AG09309 (cell line): ENCODE data around the gene CLEC16A.
"Not testable (repeated sequence)": the region's sequence is repeated elsewhere in the genome, so short reads cannot be mapped to it uniquely, and the experiment has no call there.

Experiments used
- DNase-seq: peaks from one replicate; pipeline ENCODE4 v3.0.0-alpha.2; 2010; ENCODE audit warnings: low read depth
- H3K4me3 ChIP-seq: 2 replicates; pipeline ENCODE4 v1.5.1; 2011; ENCODE audit warnings: mild to moderate bottlenecking, low read depth, low read length, moderate library complexity; ENCODE audit not compliant: control insufficient read depth
- TF ChIP-seq, protein P1 (sequence below): IDR thresholded peaks from 2 replicates; pipeline ENCODE4 v1.5.1; 2011; ENCODE audit warnings: mild to moderate bottlenecking, low read depth, low read length, inconsistent platforms; ENCODE audit not compliant: insufficient read depth, control insufficient read depth; ENCODE audit errors: missing control alignments

The CLEC16A gene

DNA sequence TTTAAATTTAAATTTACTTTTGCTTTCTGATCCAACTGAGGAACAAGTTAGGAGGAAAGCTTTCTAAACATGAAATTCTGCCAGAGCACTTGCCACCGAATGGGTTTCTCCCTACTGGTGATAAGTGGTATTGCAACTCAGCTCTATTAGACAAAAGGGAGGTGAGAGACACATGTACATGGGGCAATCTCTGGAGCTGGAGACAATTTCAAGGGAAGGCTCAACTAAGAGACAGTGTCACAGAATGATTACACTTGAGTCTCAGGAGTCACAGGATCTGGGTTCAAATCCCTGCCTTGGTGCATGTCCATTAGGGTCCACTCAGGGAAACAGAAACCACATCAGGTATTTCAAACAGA lies 274.2 kb downstream of the CLEC16A start:
- DNase-seq, result no peak
- no peak overlapping the region for H3K4me3 ChIP-seq
- TF ChIP-seq, protein P1, sequence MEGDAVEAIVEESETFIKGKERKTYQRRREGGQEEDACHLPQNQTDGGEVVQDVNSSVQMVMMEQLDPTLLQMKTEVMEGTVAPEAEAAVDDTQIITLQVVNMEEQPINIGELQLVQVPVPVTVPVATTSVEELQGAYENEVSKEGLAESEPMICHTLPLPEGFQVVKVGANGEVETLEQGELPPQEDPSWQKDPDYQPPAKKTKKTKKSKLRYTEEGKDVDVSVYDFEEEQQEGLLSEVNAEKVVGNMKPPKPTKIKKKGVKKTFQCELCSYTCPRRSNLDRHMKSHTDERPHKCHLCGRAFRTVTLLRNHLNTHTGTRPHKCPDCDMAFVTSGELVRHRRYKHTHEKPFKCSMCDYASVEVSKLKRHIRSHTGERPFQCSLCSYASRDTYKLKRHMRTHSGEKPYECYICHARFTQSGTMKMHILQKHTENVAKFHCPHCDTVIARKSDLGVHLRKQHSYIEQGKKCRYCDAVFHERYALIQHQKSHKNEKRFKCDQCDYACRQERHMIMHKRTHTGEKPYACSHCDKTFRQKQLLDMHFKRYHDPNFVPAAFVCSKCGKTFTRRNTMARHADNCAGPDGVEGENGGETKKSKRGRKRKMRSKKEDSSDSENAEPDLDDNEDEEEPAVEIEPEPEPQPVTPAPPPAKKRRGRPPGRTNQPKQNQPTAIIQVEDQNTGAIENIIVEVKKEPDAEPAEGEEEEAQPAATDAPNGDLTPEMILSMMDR, result peak; percentile 44

DNA sequence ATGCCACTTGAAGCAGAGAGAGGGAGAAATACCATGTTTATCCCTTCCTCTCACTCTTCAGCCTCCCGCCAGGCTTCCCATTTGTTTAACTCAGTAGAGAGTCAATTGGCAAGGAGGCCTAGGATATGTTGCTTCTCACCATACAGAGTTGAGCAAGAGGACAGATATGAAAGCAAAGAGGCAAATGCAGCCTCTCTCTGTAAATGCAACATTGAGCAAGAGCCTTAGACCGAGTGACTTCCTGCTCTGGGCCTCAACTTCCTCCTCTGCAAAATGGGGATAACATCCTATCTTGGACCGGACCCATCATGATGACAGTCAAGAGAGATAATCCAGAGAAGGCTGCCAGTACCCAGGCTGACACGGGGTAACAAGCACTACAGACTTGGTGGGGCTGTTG lies 274.8 kb downstream of the CLEC16A start:
- TF ChIP-seq, protein P1, result no peak
- DNase-seq, result no peak
- no peak overlapping the region for H3K4me3 ChIP-seq

DNA sequence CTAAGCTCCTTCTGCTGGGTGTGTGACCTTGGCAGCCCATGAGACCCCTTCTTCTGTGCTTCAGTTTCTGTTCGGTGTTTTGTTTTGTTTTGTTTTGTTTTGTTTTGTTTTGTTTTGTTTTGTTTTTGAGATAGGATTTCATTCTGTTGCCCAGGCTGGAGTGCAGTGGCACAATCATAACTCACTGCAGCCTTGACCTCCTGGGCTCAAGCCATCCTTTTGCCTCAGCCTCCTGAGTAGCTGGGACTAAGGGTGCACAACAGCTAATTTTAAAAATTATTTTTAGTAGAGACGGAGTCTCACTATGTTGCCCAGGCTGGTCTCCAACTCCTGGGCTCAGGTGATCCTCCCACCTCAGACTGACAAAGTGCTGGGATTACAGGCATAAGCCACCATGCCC lies 276.1 kb downstream of the CLEC16A start:
- not testable (repeated sequence) for H3K4me3 ChIP-seq, DNase-seq

DNA sequence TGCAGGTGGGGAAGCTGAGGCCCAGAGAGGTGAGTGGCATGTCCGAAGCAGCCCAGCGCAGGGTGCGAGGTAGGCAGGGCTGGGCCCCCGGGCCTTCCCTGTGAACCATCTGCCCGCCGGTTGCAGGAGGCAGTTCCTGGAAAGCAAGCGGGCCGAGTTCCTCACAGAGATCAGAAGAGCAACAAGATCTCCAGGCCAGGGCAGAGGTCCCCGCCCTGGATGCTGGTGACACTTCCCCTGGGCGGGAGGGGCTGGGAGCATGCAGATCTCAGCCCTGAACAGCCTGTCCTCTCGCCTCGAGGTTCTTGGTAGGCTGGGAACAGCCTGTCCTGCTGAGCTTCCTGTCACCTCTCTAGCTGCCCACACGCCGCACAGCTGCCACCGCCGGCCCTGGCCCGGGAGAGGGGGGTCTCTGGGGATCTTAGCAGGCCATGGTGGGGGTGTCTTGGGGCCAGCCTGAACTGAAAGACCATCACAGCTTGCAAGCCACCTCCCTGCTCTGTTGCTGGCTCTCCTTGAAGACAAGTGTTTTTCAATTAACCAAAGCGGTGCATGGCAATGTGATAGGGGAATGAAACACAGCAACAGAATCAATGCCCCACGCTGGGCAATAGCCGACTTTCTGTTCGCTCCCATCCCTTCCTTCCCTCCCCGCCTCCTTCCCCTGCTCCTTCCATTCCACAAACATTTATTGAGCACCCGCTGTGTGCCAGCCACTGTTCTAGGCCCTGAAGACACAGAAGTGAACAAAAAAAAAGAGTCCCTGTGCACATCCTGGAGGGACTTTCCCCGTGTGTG lies 279.9 kb downstream of the CLEC16A start:
- TF ChIP-seq, protein P1, result no peak
- no peak for DNase-seq
- no peak overlapping the region for H3K4me3 ChIP-seq

- TF ChIP-seq, protein P1, result no peak
- DNase-seq, result no peak
- no peak overlapping the region for H3K4me3 ChIP-seq
Observed at GRCh38 chr16:11224894-11225676, 280.7 kb downstream of the CLEC16A start.

- H3K4me3 ChIP-seq, result no peak overlapping the region
- TF ChIP-seq, protein P1, result no peak
- no peak for DNase-seq
Observed at GRCh38 chr16:11225677-11226549, 281.5 kb downstream of the CLEC16A start.
